ENCODE data around the gene MLYCD. TPM values are rescaled to one million over a fixed set of nuclear protein-coding genes. Genes with fewer than 3 reads are reported as not detected.

MLYCD gene
- polyA plus RNA-seq, 3 donors, result 4.6 to 5.7 (median 5.1) TPM

DNA sequence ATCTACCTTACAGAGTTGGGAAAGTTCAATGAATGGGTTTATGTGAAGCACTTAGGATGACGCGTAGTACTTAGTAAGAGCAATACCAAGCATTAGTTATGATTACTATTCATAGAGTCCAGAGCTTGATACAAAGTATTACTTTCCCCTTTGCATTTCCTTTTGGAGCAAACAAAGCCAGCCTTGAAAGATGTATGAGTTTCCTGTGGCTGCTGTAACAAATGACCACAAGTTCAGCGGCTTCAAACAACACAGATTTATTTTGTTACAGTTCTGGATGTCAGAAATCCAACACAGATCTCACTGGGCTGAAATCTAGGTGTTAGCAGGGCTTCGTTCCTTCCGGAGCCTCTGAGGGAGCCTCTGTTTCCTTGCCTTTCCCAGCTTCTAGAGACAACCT, 8.6 kb upstream of the MLYCD start:
- DNase-seq, result no peak

DNA sequence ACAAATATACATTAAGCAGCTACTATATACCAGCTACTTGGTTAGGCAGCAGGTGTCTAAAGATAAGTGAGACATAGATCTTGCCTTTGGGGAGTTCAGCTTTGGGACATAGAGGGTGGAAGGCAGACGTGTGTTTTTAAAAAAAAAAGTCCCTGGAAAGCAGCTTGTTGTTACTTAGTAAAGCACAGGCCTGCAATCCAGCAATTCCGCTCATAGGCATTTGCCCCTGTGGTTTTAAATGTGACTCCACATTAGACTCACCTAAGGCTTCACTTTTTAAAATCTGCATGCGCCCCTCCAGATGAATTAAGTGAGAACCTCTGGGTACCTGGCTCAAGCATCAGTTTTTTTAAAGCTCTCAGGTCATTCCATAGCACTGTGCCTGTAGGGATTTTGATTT, 7.2 kb upstream of the MLYCD start:
- no peak for DNase-seq

DNA sequence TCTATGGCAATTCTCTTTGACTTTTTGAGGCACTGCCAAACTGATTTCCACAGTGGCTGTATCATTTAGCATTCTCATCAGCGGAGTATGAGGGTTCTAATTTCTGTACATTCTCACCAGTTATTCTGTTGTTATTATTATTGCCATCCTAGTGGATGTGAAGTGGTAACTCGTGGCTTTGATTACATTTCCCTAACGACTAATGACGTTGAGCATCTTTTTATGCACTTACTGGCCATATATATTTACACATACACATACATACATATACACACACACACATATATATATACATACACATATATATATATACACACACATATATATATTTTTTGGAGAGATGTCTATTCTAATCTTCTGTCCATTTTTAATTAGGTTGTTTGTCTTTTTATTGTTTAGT, 3.7 kb upstream of the MLYCD start:
- no peak for DNase-seq

DNA sequence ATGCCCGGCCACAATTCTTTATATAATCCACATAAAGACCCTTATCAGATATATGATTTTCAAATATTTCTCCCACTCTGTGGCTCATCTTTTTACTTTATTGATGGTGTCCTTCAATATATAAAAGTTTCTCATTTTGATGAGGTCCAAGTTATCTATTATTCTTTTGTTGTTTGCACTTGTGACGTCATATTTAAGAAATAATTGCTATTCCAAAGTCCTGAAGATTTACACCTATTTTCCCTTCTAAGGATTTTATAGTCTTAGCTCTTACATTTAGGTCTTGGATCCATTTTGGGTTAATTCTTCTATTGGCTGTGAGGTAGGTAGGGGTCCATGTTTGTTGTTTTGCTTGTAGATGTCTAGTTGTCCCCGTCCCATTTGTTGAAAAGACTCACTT, 3.0 kb upstream of the MLYCD start:
- DNase-seq, result no peak

DNA sequence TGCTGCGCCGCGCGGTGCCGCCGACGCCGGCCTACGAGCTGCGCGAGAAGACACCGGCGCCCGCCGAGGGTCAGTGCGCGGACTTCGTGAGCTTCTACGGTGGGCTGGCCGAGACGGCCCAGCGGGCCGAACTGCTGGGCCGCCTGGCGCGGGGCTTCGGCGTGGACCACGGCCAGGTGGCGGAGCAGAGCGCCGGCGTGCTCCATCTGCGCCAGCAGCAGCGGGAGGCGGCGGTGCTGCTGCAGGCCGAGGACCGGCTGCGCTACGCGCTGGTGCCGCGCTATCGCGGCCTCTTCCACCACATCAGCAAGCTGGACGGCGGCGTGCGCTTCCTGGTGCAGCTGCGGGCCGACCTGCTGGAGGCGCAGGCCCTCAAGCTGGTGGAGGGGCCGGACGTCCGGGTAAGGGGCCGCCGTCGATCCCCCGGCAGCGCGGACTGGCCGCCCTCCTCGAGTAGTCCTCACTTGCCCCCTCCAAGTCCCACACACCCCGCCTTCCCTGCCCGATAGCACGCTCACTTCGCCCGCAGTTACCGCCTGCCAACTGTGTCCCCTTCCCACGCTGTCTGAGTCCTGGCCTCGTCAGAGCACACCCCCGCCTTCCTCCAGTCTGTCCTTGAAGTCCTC, 470 bp downstream of the MLYCD start:
- DNase-seq, result peak; percentile 35

DNA sequence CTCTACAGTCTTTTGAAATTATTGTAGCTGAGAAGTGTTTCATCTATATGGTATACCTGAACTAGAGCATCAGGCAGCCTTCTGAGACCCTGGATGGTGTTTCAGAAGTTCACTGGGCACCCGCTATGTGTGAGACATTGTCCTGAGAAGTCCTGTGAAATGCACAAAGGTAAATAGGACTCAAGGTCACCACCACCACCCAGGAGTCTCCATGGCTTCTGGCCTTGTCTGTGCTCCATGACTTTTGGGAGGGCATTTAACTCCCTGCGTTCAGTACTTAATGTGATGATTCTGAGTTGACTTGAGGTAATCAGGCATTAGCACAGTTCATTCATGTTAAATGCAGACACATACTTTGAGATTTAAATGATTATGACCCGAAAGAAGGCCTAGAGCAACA, 1.1 kb downstream of the MLYCD start:
- no peak for DNase-seq

DNA sequence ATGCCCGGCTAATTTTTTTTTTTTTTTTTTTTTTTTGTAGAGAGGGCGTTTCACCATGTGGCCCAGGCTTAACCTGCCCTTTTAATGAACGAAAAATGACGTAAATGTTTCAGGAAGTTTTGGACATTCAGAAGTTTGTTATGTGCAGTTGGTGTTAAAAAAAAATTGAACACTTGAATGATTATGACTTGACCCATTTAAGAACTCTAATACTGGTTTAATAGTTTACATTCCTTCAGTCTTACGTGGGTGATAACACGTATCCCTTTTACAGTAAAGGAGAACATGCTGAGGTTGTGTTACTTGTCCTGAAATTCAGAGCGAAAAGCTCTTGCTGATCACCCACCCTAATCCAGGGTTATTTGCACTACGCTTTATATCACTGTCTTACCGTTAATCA, 1.7 kb downstream of the MLYCD start:
- no peak for DNase-seq

DNA sequence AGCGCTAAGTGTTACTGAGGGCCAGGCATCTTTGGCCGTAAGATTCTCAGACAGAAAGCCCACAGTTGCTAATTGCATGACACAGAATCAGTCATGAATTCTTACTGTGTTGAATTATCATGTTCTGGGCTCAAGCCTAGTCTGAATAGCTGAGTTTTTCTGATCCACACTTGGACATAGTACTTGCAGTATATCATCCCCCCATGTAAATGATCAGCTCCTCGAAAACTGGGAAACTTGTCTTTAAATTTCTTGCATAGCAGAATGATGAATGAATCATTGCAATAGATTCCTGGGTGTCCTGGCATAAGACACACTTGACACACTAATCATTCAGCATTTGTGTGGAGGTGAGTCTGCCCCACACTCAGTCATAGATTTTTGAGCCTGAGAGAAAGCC, 2.2 kb downstream of the MLYCD start:
- no peak for DNase-seq

DNA sequence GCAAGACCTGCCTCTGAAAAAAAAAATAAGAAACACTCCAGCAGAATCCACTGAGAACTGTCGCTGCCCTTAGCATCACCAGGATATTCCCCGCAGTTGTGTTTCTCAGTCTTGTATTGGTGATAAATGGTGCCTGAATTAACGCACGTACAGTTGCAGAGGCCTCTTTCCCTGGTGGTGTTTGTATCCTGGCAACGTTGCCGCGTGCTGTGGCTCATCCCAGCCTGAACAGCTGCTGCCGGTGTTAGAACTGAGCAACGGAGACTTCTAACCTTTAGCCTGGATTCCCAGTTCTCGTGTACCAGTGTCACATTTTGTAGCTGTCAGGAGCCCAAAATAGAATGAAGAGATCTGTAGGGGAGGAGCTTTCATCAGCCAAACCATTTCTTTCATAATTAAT, 4.8 kb downstream of the MLYCD start:
- DNase-seq, result peak; percentile 39

DNA sequence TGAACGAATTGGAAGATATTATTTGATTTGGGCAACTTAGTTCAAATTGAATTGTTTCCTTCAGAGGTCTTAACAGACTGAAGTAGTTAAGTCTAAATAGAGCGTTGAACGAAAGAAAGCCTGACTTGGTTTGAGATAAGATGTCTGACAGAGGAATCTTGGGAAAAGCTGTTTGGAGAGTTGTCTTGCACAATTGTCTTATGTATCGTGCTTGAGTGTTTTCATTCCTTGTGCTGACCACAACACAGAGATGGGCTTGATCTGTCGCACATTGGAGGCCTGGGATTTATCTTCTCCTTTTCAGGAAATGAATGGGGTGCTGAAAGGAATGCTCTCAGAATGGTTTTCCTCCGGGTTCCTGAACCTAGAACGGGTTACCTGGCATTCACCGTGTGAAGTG, 7.8 kb downstream of the MLYCD start:
- DNase-seq, result no peak

DNA sequence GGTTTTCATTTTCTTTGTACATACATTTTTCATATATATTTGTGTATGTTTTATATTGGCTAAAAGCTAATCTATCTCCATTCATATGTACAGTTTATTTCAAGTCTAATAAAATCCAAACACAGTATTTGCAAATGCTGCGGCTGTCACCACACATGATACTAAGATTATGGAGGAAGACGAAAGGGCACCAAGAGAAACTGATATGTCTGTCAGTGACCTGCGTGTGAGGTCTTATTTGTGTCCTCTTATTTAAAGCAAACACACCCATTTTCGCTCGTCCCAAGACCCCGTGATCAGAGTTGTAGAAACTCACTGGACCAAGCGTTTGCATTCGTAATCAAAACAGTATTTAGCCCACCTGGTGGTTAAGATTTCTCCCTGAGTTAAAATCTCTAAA, 8.2 kb downstream of the MLYCD start:
- DNase-seq, result no peak

DNA sequence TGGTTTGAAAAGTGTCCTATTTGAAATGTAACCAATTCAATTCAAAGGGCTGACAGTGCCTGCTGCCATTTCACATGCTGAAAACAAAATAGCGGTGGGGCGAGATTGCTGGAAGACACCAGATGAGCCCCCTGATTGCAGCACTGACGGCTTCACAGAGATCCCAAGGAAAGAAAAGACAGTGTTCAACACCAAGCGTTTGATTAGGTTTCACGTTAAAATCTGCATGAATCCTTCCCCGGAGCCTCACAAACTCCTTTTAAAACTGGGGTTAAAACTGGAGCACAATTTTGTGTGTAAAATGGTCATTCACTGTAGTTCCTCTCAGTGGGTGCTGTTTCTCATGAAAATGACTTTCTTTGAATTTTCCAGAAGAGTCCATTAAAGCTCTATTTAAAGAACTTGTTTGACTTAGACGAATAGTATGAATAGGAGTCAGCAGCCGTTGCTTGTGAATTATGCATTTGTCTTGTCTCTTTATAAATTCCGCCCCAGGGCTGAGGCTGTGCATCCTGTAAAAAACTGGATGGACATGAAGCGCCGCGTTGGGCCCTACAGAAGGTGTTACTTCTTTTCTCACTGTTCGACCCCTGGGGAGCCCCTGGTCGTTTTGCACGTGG, 8.8 kb downstream of the MLYCD start:
- no peak for DNase-seq

DNA sequence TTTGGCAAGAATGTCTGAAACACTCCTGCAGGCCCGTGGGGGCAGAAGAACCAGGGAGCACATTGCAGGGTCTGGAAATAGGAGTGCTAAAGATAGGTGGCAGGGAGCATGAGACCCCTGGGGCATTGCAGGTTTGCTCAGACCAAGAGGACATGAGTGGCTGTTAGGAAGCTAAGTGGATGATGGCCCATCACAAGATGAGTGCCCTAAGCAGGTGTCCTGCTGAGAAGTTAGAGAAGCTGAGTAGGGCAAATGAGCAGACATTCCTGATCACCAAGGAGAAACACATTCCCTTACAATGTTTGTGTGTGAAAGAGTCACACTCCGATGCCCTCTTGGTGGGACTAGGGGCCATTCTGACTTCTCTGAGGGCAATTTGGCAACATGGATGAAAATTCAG, 9.9 kb downstream of the MLYCD start:
- DNase-seq, result no peak

DNA sequence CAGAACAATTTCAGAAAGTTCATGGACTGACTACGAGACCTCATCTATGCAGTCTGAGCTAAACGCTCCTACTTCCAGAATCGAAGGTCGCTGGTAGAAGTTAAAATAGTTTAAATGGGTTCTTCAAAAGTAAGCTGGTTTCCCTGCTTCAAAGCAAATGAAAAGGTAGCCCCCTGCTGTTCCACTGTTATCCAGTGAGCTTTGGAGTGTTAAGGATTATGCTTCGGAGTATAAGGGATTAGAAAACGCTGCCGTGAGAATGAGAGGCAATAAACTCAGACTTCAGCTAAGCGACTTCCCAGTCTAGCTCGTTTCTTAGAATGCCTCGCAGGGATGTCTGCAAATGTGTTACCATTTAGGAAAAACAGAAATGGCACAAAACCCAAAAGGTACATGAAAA, 12.4 kb downstream of the MLYCD start:
- DNase-seq, result no peak

DNA sequence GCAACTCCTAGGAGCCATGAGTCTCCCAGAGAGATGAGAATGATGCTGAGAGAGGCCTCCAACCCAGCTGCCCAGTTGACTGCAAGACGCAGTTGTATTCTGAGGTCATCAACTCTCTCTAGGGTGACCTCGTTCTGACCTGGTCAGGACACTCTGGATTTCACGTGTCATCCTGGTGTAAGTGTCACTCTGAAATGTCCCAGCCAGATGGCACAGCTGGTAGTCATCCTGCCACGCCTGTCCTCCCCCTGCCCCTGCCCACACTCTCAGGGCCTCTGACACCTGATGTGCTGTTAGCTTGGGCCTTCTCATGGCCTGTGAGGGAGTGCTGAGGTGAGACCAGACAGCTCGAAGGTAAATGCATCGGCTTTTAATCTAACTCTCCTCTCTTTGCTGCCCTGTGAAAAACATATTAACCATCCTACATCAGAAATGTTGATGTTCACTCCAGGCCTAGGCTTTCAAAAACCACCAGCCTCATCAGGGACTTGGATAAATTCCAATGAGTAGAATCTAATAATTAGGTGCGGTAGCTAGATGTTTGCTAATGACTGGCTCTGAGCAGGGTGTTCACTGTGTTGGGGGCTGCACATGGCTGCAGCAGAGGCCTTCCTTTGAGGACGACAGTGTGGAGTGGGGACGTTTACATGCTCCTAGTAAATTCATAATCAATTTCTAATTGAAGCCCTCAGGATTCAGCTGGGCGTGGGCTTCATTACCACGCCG, 13.8 kb downstream of the MLYCD start:
- DNase-seq, result no peak

DNA sequence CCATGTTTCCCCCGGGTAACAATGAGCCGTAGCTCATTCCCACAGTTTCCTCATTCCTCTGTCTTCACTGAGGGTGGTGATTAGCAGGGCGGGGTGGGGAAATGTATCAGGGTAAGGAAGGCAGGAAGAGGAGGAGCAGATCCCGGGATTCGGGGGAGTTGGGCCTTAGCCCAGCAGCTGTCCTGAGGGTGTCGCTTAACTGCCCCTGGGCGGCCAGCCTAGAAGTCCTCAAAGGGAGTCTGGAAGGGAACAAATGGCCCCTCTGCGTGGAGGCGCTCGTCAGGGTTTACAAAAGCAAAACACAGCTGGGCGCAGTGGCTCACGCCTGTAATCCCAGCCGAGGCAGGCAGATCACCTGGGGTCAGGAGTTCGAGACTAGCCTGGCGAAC, 14.3 kb downstream of the MLYCD start:
- no peak for DNase-seq

DNA sequence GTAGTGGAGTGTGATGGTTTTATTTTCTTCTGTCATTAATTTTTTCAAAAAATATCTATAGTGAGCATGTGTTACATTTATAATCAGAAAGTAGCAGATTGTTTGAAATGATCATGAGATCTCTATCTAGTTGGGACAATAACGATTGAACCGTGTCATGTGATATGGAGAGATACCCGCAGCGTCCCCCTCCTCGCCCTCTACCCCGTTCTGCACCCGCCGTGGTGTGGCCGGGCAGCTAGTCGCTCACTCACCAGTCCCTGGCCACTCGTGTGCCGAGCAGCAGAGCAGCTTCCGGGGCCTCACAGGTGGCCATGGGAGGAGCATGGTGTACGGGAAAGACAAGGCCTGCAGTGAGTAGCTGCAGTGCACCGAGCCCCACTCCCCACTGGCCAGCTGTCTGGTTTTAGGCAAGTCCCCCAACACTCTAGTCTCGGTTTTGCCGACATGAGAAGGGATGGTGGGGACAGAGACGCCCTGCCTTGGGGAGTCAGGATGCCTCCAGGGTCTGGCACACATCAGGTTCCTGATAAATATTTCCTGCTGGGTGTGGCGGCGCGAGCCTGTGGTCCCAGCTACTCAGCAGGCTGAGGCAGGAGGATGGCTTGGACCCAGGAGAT, 15.3 kb downstream of the MLYCD start:
- no peak for DNase-seq

DNA sequence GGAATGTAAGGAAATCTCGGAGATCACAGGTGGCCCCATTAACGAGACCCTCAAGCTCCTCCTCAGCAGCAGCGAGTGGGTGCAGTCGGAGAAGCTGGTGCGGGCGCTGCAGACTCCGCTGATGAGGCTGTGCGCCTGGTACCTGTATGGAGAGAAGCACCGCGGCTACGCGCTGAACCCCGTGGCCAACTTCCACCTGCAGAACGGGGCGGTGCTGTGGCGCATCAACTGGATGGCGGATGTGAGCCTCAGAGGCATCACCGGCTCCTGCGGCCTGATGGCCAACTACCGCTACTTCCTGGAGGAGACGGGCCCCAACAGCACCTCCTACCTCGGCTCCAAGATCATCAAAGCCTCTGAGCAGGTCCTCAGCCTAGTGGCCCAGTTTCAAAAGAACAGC, 16.2 kb downstream of the MLYCD start:
- DNase-seq, result no peak

DNA sequence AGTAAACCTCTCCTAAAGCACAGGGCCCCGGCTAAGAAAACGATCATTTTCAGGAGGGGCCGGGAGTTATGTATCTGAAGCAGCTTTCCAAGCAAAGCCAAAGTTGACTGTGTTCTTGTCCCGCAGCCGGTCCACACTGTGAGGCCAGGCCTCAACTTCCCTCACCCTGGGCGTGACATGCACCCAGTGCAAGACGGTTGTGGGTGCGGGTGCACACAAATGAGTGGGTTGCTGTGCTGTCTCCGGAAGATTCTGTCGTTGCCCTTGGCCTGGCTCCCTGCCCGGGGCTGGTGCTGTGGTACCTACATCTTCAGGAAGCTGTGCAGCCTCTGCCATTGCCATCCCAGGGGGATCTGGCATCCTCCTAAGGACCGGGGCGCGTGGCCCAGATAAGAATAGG, 16.6 kb downstream of the MLYCD start:
- no peak for DNase-seq

DNA sequence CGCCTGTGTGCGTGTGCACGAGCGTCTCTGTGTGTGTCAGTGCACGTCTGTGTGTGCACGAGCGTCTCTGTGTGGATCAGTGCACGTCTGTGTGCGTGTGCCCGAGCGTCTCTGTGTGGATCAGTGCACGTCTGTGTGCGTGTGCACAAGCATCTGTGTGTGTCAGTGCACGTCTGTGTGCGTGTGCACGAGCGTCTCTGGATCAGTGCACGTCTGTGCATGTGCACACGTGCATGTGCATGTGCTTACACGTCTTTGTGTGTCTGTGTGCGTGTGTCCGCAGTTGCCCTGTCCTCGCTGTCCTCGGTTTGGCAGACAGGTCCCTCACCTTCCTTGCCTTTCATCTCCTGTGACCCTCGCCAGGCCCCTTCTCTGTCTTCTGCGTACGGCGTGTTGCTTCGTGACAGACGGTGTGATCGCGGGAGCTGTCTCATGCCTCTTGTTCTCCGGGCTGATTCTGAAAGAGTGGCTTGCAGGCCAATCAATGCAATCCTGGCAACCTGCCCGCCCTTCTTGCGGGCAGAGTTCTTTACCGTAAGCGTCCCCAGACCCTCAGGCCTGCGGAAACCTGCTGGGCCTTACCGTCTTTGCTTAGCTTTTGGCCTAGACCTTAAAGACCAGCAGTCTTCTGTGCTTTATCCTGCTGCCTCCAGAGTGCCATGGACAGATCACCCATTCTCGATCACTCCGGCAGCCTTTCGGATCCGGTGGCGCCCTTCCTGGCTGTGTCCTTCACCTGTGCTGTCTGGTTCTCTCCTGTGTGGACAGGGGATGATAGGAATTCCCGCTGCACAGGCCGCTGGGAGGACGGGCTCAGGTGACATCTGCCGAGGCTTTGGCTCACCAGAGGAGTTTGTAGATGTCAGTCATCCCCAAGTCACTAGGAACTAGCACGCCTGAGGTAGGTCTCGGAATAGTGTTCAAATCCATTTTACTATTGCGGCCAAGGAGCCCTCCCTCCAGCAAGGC, 18.5 kb downstream of the MLYCD start:
- DNase-seq, result no peak

DNA sequence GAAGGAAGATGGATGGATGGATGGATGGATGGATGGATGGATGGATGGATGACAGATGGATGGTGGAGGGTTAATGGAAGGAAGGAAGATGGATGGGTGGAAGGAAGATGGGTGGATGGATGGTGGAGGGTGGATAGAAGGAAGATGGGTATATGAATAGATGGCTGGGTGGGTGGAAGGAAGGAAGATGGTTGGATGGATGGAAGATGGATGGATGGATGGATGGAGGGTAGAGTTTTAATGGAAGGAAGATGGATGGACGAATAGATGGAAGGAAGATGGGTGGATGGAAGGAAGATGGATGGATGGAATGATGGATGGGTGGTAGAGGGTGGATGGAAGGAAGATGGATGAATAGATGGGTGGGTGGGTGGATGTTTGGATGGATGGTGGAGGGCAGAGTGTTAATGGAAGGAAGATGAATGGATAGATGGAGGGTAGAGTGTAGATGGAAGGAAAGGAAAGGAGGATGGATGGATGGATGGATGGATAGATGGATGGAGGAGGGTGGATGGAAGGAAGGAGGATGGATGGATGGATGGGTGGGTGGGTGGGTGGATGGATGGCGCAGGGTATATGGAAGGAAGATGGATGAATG, 22.1 kb downstream of the MLYCD start:
- no peak for DNase-seq

All from renal pelvis (tissue), 4 donors.